Measurements from ENCODE around the gene HMGN2.

The HMGN2 gene

DNA sequence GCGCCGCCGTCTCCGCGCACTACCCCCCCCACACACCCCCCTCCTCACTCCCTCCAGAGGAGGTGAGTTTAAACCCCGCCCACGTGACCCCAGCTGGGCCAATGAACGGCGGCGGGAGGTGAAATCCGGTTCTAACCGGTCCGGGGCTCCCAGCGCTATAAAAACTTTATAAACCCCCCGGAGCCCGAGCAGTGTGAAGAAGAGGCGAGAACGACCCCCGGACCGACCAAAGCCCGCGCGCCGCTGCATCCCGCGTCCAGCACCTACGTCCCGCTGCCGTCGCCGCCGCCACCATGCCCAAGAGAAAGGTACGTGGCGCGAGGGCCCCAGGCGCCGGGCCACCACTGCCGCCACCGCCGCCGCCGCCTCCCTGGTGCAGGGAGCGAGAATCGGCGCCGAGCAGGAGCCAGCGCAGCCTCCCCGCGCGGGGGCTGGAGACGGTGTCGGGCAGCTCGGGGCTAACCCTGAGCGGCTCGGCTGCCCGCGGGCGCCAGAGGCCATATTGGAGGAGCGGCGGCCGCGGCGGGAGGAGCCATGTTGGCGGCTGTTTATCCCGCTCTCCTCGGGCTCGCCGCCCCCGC is at the start of gene HMGN2:
TSS of gene HMGN2 (plus strand) at position 121 of the 581 bp plus-strand sequence. CDS start at position 294, 173 bp downstream.
- DNase-seq (ENCODE audit: extremely low spot score): peak; percentile 75
- POLR2A ChIA-PET: interaction anchor here (0.6 to 4.7 kb wide), 7 partner anchors 11 to 79 kb away, joined by 3 to 28 read pairs (median 4); partner anchors contain the start of gene DHDDS
- TF ChIP-seq ZNF384 (IDR thresholded peaks at IDR 0.05) (no peak), ARNT (IDR thresholded peaks at IDR 0.05) (no peak), L3MBTL2 (conservative IDR thresholded peaks at IDR 0.05) (0 out of 2 replicates have a peak, but pooled peaks have one; percentile 14), CTBP1 (IDR thresholded peaks at IDR 0.05; ENCODE audit: borderline replicate concordance) (no peak), SP1 (IDR thresholded peaks at IDR 0.05) (no peak), SUZ12 (IDR thresholded peaks at IDR 0.05) (no peak), LEF1 (IDR thresholded peaks at IDR 0.05; ENCODE audit: borderline replicate concordance) (peak; percentile 62; the same call in 1 of the 2 replicates), NFRKB (IDR thresholded peaks at IDR 0.05) (peak; percentile 33; the same call in 1 of the 2 replicates), HDGF (IDR thresholded peaks at IDR 0.05; ENCODE audit: borderline replicate concordance) (no peak), TARDBP (IDR thresholded peaks at IDR 0.05) (no peak), BHLHE40 (IDR thresholded peaks at IDR 0.05; ENCODE audit: borderline replicate concordance) (no peak), FOXA1 (IDR thresholded peaks at IDR 0.05) (no peak), FOXK2 (IDR thresholded peaks at IDR 0.05) (no peak), FOXM1 (IDR thresholded peaks at IDR 0.05; ENCODE audit: borderline replicate concordance) (no peak), ELF4 (IDR thresholded peaks at IDR 0.05) (peak; percentile 33; the same call in 1 of the 2 replicates)
- TF ChIP-seq, protein P1, sequence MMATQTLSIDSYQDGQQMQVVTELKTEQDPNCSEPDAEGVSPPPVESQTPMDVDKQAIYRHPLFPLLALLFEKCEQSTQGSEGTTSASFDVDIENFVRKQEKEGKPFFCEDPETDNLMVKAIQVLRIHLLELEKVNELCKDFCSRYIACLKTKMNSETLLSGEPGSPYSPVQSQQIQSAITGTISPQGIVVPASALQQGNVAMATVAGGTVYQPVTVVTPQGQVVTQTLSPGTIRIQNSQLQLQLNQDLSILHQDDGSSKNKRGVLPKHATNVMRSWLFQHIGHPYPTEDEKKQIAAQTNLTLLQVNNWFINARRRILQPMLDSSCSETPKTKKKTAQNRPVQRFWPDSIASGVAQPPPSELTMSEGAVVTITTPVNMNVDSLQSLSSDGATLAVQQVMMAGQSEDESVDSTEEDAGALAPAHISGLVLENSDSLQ (IDR thresholded peaks at IDR 0.05): no peak
- CTCF ChIA-PET: interaction anchor here (0.6 to 1.4 kb wide), 2 partner anchors 145 to 151 kb away, joined by 3 to 5 read pairs; no protein-coding TSS in a partner anchor

DNA sequence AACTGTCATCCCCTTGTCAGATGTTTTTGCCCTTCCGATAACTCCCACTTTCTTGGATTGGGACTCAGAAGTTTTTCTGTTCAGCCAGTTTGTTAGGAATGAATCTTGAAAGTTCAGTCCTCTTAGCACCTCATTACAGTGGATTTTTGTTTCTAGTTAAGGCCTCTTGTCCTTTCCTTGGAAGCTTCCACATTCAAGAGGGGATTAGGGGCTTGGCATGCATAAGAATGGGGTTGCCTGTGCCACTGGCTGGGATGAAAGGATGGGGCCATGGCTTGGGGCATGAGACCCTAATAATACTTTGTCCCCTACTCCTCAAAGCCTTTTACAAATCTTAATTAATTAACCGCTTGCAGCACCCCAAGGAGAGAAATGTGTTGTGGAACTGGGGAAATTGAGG is 42.5 kb upstream of the HMGN2 start:
- no peak for TF ChIP-seq HDGF (IDR thresholded peaks at IDR 0.05; ENCODE audit: borderline replicate concordance)
- TF ChIP-seq LEF1 (IDR thresholded peaks at IDR 0.05; ENCODE audit: borderline replicate concordance): no peak
- TF ChIP-seq ARNT (IDR thresholded peaks at IDR 0.05): no peak
- no peak for TF ChIP-seq FOXA1 (IDR thresholded peaks at IDR 0.05)
- TF ChIP-seq TARDBP (IDR thresholded peaks at IDR 0.05): no peak
- no peak for TF ChIP-seq CTBP1 (IDR thresholded peaks at IDR 0.05; ENCODE audit: borderline replicate concordance)
- TF ChIP-seq BHLHE40 (IDR thresholded peaks at IDR 0.05; ENCODE audit: borderline replicate concordance): no peak
- TF ChIP-seq, protein P1 (IDR thresholded peaks at IDR 0.05): no peak
- TF ChIP-seq SP1 (IDR thresholded peaks at IDR 0.05): no peak
- TF ChIP-seq ELF4 (IDR thresholded peaks at IDR 0.05): no peak
- TF ChIP-seq SUZ12 (IDR thresholded peaks at IDR 0.05): no peak
- POLR2A ChIA-PET: no interaction called here
- CTCF ChIA-PET: interaction anchor here (0.7 to 1.6 kb wide), 3 partner anchors 9 to 41 kb away, joined by 5 to 6 read pairs (median 6); no protein-coding TSS in a partner anchor
- no peak for DNase-seq (ENCODE audit: extremely low spot score)

DNA sequence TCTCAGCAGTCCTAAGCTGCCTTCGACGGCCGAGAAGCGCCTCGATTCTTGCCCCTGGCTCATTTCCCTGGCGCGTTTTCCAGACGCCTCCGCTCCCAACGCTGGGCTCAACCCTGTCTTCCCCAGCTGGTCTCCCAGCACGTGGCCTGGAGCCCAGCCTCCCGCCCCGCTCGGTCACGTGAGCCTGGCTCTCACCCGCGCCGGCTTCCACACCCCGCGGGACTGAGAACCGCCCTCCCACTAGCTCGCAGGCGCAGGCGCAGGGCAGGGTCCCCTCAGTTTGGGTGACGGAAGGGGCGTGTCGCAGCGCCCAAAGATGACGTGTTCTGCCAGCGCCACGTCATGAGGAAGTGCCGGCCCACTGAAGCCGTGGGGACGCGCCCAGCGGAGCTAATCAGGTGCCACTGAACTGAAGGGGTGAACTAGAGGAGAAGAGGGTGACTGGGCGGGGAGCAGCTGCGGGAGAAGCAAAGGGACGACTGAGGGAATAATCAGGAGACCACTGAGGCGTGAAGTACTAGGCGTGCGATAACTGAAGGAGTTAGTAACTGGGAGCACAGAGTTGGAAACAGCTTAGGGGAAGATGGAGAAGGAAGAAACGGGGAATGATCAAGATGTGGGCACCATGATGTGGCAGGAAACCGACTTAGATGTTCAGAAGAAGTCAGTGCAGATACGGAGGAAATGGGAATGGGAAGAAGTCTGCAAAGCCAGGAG is 40.1 kb upstream of the HMGN2 start, which contains the start of gene DHDDS:
TSS of gene DHDDS (plus strand) at position 343 of the 717 bp plus-strand sequence. CDS start 625 bp downstream, outside the sequence.
- ChIA-PET POLR2A (interaction anchor here (0.8 to 3.8 kb wide), 17 partner anchors 8 to 397 kb away, joined by 3 to 27 read pairs (median 4); partner anchors contain the start of gene HMGN2), CTCF (interaction anchor here (0.6 to 2.4 kb wide), 2 partner anchors 13 to 15 kb away, joined by 3 to 14 read pairs; no protein-coding TSS in a partner anchor)
- TF ChIP-seq ARNT (IDR thresholded peaks at IDR 0.05) (no peak), FOXK2 (IDR thresholded peaks at IDR 0.05) (no peak), NFRKB (IDR thresholded peaks at IDR 0.05) (no peak), SP1 (IDR thresholded peaks at IDR 0.05) (peak; percentile 50; the same call in 1 of the 2 replicates), SUZ12 (IDR thresholded peaks at IDR 0.05) (no peak), L3MBTL2 (conservative IDR thresholded peaks at IDR 0.05) (peak; percentile 100), ZNF384 (IDR thresholded peaks at IDR 0.05) (no peak), FOXM1 (IDR thresholded peaks at IDR 0.05; ENCODE audit: borderline replicate concordance) (no peak), LEF1 (IDR thresholded peaks at IDR 0.05; ENCODE audit: borderline replicate concordance) (no peak), HDGF (IDR thresholded peaks at IDR 0.05; ENCODE audit: borderline replicate concordance) (no peak), ELF4 (IDR thresholded peaks at IDR 0.05) (peak; percentile 60), FOXA1 (IDR thresholded peaks at IDR 0.05) (no peak), TARDBP (IDR thresholded peaks at IDR 0.05) (peak; percentile 97), CTBP1 (IDR thresholded peaks at IDR 0.05; ENCODE audit: borderline replicate concordance) (no peak), BHLHE40 (IDR thresholded peaks at IDR 0.05; ENCODE audit: borderline replicate concordance) (no peak)
- TF ChIP-seq, protein P1 (IDR thresholded peaks at IDR 0.05): peak; percentile 74
- DNase-seq (ENCODE audit: extremely low spot score): peak; percentile 99

DNA sequence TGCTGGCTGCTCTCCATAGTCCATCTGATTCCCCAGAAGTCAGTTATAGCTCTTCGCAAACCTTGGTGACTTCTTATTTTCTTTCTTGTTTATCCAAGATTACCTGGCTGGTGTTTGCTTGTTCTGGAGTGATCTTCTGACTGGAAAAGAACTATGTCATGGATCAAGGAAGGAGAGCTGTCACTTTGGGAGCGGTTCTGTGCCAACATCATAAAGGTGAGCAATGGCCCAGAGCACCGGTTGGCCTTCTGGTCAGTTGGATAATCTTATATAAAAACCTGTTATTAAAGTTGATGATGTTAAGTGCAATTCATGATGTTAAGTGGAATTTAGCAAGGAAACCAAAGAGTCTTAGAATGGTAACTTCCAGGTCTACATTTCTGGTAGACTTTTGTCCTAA is 39.4 kb upstream of the HMGN2 start:
- CTCF ChIA-PET: interaction anchor here (0.6 to 2.4 kb wide), 2 partner anchors 14 to 15 kb away, joined by 3 to 14 read pairs; no protein-coding TSS in a partner anchor
- TF ChIP-seq ZNF384 (IDR thresholded peaks at IDR 0.05): no peak
- TF ChIP-seq SP1 (IDR thresholded peaks at IDR 0.05): no peak
- no peak for TF ChIP-seq SUZ12 (IDR thresholded peaks at IDR 0.05)
- TF ChIP-seq HDGF (IDR thresholded peaks at IDR 0.05; ENCODE audit: borderline replicate concordance): no peak
- no peak for TF ChIP-seq FOXK2 (IDR thresholded peaks at IDR 0.05)
- no peak for TF ChIP-seq FOXM1 (IDR thresholded peaks at IDR 0.05; ENCODE audit: borderline replicate concordance)
- TF ChIP-seq FOXA1 (IDR thresholded peaks at IDR 0.05): no peak
- no peak for TF ChIP-seq TARDBP (IDR thresholded peaks at IDR 0.05)
- TF ChIP-seq, protein P1 (IDR thresholded peaks at IDR 0.05): no peak
- TF ChIP-seq ELF4 (IDR thresholded peaks at IDR 0.05): no peak
- TF ChIP-seq NFRKB (IDR thresholded peaks at IDR 0.05): no peak
- TF ChIP-seq LEF1 (IDR thresholded peaks at IDR 0.05; ENCODE audit: borderline replicate concordance): no peak
- TF ChIP-seq ARNT (IDR thresholded peaks at IDR 0.05): no peak
- no peak for TF ChIP-seq L3MBTL2 (conservative IDR thresholded peaks at IDR 0.05)
- TF ChIP-seq CTBP1 (IDR thresholded peaks at IDR 0.05; ENCODE audit: borderline replicate concordance): no peak
- TF ChIP-seq BHLHE40 (IDR thresholded peaks at IDR 0.05; ENCODE audit: borderline replicate concordance): no peak
- POLR2A ChIA-PET: interaction anchor here (1.2 to 3.8 kb wide), 9 partner anchors 10 to 147 kb away, joined by 4 to 27 read pairs (median 8); partner anchors contain the start of gene HMGN2
- no peak for DNase-seq (ENCODE audit: extremely low spot score)
